PC-3 (cell line): ENCODE data around the gene MYO5C.

Experiments used
- EZH2 ChIP-seq: fragments of 300-600 bp; sonication (generic); IDR thresholded peaks from one replicate; pipeline ENCODE4 v1.6.1; 2017; ENCODE audit warnings: antibody characterized with exemption, mild to moderate bottlenecking, low read length; ENCODE audit not compliant: unreplicated experiment
- TF ChIP-seq, protein P1 (sequence below): fragments of 300-600 bp; sonication (generic); conservative IDR thresholded peaks from 2 replicates; pipeline ENCODE4 v1.5.1; 2017; ENCODE audit warnings: antibody characterized with exemption, low read depth, mild to moderate bottlenecking, low read length

DNA sequence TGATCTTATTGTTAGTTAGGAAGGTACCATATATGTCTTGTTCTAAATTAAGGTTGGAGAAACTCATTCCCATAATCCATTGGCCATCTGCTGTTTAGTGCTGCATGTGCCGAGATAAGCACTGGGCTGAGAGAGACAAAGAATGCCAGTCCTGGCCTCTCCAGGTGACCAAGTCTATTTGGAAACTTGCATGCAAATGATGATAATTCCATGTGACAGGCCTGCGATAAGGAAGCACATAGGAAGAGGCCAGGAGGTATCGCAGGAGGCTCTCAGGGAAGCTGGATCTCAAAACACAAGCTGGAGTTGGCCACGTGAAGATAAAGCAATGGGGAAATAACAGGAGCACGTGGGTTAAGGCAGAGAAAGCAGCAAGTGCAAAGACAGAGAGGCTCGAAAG, 39.7 kb downstream of the MYO5C start:
- TF ChIP-seq, protein P1, sequence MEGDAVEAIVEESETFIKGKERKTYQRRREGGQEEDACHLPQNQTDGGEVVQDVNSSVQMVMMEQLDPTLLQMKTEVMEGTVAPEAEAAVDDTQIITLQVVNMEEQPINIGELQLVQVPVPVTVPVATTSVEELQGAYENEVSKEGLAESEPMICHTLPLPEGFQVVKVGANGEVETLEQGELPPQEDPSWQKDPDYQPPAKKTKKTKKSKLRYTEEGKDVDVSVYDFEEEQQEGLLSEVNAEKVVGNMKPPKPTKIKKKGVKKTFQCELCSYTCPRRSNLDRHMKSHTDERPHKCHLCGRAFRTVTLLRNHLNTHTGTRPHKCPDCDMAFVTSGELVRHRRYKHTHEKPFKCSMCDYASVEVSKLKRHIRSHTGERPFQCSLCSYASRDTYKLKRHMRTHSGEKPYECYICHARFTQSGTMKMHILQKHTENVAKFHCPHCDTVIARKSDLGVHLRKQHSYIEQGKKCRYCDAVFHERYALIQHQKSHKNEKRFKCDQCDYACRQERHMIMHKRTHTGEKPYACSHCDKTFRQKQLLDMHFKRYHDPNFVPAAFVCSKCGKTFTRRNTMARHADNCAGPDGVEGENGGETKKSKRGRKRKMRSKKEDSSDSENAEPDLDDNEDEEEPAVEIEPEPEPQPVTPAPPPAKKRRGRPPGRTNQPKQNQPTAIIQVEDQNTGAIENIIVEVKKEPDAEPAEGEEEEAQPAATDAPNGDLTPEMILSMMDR = no peak
- no peak for TF ChIP-seq EZH2
